Thyroid gland (tissue), 4 donors: Measurements from ENCODE around the gene NUP62. TPM values are rescaled to one million over a fixed set of nuclear protein-coding genes. Genes with fewer than 3 reads are reported as not detected.

ENCODE experiments used
- DNase-seq, 2 donors: peaks; one replicate each; pipeline ENCODE4 v3.0.0-alpha.2; 2019
- H3K27ac ChIP-seq, 3 donors: fragments of 200-600 bp; sonication (generic); 1 replicate in 2 of 3; 2 replicates in 1 of 3; pipeline ENCODE4 v1.5.1; 2016 to 2019; ENCODE audit warnings: mild to moderate bottlenecking in 1 of 3, moderate library complexity in 1 of 3
- H3K27me3 ChIP-seq: fragments of 200-600 bp; sonication (generic); one replicate; pipeline ENCODE4 v1.5.1; 2019
- H3K36me3 ChIP-seq, 2 donors: fragments of 200-600 bp; sonication (generic); one replicate each; pipeline ENCODE4 v1.5.1; 2016 to 2019
- H3K4me1 ChIP-seq, 2 donors: fragments of 200-600 bp; sonication (generic); one replicate each; pipeline ENCODE4 v1.5.1; 2017 to 2019
- H3K4me3 ChIP-seq, 3 donors: fragments of 200-600 bp; sonication (generic); replicated peaks in 1 of 3; 1 replicate in 2 of 3; 2 replicates in 1 of 3; pipeline ENCODE4 v1.5.1; 2016; ENCODE audit warnings: mild to moderate bottlenecking in 1 of 3
- H3K9me3 ChIP-seq: fragments of 200-600 bp; sonication (generic); one replicate; pipeline ENCODE4 v1.5.1; 2017
- POLR2A ChIP-seq, 2 donors: fragments of 450-650 bp; IDR thresholded peaks; one replicate each; pipeline ENCODE4 v1.6.1; 2017; ENCODE audit warnings: antibody characterized with exemption in 2 of 2, mild to moderate bottlenecking in 2 of 2, moderate library complexity in 1 of 2
- WGBS, 2 donors: methylation state at CpG; one replicate each; pipeline ENCODE4 v1.1.5; 2017; 5-methylcytosine and 5-hydroxymethylcytosine counted together
- intact Hi-C: fragments of 100-400 bp; cut with DNase I; formaldehyde crosslinking; loops from one replicate; pipeline ENCODE4 v1.15.1; 2023
- total RNA-seq, 4 donors: library from RNA; depleted of rRNA; stranded (reverse); fragments of >200 nt; gene quantifications; one replicate each; pipeline ENCODE4 v1.2.3, GENCODE V29; 2016
- TF ChIP-seq, protein P1 (sequence below), 6 experiments: fragments of 200-600 bp in 3 of 6; fragments of 450-650 bp in 3 of 6; sonication (generic) in 3 of 6; IDR thresholded peaks; one replicate each; pipeline ENCODE4 v1.5.1; 2016 to 2019; ENCODE audit warnings: antibody characterized with exemption in 6 of 6, mild to moderate bottlenecking in 2 of 6, inconsistent platforms in 1 of 6, moderate library complexity in 1 of 6

The NUP62 gene
- total RNA-seq, 4 donors from 2014 or later = 27.5 to 32.3 (median 30.5) TPM

DNA sequence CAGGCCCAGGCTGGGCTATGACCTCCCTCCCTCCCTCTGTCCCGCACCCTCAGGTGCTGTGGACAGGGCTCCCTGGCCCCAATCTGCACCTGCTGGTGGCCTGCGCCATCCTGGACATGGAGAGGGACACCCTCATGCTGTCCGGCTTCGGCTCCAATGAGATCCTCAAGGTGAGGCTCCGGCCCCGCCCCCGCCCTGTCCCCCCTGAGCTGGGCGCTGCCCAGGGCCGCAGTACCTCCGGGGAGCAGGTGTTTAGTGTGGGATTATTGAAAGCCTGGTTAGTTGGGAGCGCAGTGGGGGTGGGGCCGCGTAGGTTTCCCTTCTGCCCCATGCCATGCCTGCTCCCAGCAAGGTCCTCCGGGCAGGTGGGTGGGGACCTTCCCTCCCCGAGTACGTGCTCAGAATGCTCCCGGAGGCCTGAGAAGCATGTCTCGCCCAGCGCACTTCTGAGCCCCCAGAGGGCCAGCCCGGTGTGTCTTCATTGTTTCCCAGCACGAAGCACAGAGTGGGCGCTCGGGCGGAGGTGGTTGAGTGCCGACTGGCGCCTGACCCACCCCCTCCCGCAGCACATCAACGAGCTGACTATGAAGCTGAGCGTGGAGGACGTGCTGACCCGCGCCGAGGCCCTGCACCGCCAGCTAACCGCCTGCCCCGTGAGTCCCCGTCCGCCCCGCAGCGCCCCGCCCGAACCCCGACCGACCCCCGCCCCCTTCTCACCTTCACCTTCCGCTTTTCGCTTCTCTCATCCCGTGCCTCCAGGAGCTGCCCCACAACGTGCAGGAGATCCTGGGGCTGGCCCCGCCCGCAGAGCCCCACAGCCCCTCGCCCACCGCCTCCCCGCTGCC, 41.4 kb downstream of the NUP62 start:
- intact Hi-C loops = no loop called here
- Histone ChIP-seq H3K9me3 (no peaks in the 10 kb centered on the region), H3K4me1 (peaks cover 5 to 12% of the 10 kb centered on the region in 2 donors), H3K36me3 (peaks cover 25 to 32% of the 10 kb centered on the region in 2 donors), H3K27me3 (no peaks in the 10 kb centered on the region), H3K27ac (no peak overlapping the region), H3K4me3 (no peak overlapping the region)
- WGBS, 2 donors = 83 to 84% methylated on average over 20 to 41 of the region's 54 CpGs
- no peak for DNase-seq
- TF ChIP-seq, protein P1, sequence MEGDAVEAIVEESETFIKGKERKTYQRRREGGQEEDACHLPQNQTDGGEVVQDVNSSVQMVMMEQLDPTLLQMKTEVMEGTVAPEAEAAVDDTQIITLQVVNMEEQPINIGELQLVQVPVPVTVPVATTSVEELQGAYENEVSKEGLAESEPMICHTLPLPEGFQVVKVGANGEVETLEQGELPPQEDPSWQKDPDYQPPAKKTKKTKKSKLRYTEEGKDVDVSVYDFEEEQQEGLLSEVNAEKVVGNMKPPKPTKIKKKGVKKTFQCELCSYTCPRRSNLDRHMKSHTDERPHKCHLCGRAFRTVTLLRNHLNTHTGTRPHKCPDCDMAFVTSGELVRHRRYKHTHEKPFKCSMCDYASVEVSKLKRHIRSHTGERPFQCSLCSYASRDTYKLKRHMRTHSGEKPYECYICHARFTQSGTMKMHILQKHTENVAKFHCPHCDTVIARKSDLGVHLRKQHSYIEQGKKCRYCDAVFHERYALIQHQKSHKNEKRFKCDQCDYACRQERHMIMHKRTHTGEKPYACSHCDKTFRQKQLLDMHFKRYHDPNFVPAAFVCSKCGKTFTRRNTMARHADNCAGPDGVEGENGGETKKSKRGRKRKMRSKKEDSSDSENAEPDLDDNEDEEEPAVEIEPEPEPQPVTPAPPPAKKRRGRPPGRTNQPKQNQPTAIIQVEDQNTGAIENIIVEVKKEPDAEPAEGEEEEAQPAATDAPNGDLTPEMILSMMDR (IDR thresholded peaks at IDR 0.05) = no peak
- no peak for TF ChIP-seq POLR2A (IDR thresholded peaks at IDR 0.05)

- Histone ChIP-seq H3K4me1 (peaks cover 5 to 12% of the 10 kb centered on the region in 2 donors), H3K27ac (no peak overlapping the region), H3K9me3 (no peaks in the 10 kb centered on the region), H3K27me3 (no peaks in the 10 kb centered on the region), H3K36me3 (peaks cover 33 to 40% of the 10 kb centered on the region in 2 donors), H3K4me3 (no peak overlapping the region)
- DNase-seq = no peak
- no peak for TF ChIP-seq POLR2A (IDR thresholded peaks at IDR 0.05)
- TF ChIP-seq, protein P1 (IDR thresholded peaks at IDR 0.05) = no peak
- intact Hi-C loops = no loop called here
- WGBS, 2 donors = 74 to 88% methylated on average over 9 to 23 of the region's 23 CpGs
These were observed 42.2 kb downstream of the NUP62 start for GRCh38 chr19:49887037-49887664.

GRCh38 chr19:49884760-49885159, 44.5 kb downstream of the NUP62 start:
- Histone ChIP-seq H3K36me3 (peaks cover 54 to 63% of the 10 kb centered on the region in 2 donors), H3K4me3 (no peak overlapping the region), H3K27me3 (no peaks in the 10 kb centered on the region), H3K27ac (no peak overlapping the region), H3K9me3 (no peaks in the 10 kb centered on the region), H3K4me1 (peaks cover 0 to 3% of the 10 kb centered on the region in 2 donors)
- TF ChIP-seq, protein P1 (IDR thresholded peaks at IDR 0.05) = no peak
- no peak for TF ChIP-seq POLR2A (IDR thresholded peaks at IDR 0.05)
- DNase-seq = no peak
- intact Hi-C loops = no loop called here
- WGBS, 2 donors = 88 to 100% methylated on average over 3 of the region's 3 CpGs

GRCh38 chr19:49884109-49884508, 45.2 kb downstream of the NUP62 start:
- 93 to 94% methylated on average over 8 to 18 of the region's 18 CpGs for WGBS, 2 donors
- H3K36me3 ChIP-seq = peaks cover 54 to 69% of the 10 kb centered on the region in 2 donors
- no peak overlapping the region for H3K27ac ChIP-seq
- H3K27me3 ChIP-seq = no peaks in the 10 kb centered on the region
- no peak overlapping the region for H3K4me3 ChIP-seq
- H3K9me3 ChIP-seq = no peaks in the 10 kb centered on the region
- no peak for TF ChIP-seq POLR2A (IDR thresholded peaks at IDR 0.05)
- TF ChIP-seq, protein P1 (IDR thresholded peaks at IDR 0.05) = no peak
- DNase-seq = no peak
- H3K4me1 ChIP-seq = no peaks in the 10 kb centered on the region
- intact Hi-C loops = no loop called here

- peaks cover 4 to 7% of the 10 kb centered on the region in 2 donors for H3K4me1 ChIP-seq
- no peaks in the 10 kb centered on the region for H3K27me3 ChIP-seq
- DNase-seq = no peak
- 96 to 100% methylated on average over 5 of the region's 5 CpGs for WGBS, 2 donors
- intact Hi-C loops = no loop called here
- TF ChIP-seq, protein P1 (IDR thresholded peaks at IDR 0.05) = no peak
- no peak for TF ChIP-seq POLR2A (IDR thresholded peaks at IDR 0.05)
- peaks cover 54 to 69% of the 10 kb centered on the region in 2 donors for H3K36me3 ChIP-seq
- H3K9me3 ChIP-seq = no peaks in the 10 kb centered on the region
- H3K27ac ChIP-seq = no peak overlapping the region
- no peak overlapping the region for H3K4me3 ChIP-seq
These were observed 46.2 kb downstream of the NUP62 start for GRCh38 chr19:49883094-49883493.
